Activated CD8-positive, alpha-beta memory T cell treated with anti-CD3 and anti-CD28 coated beads, Interleukin-2, amount 50 U/mL, for 1 hour (primary cell): ENCODE measurements around the gene LRRC1.

Source experiments
- DNase-seq: peaks from one replicate; pipeline ENCODE4 v3.0.0-alpha.2; 2020; ENCODE audit errors: extremely low read depth

Gene LRRC1

DNA sequence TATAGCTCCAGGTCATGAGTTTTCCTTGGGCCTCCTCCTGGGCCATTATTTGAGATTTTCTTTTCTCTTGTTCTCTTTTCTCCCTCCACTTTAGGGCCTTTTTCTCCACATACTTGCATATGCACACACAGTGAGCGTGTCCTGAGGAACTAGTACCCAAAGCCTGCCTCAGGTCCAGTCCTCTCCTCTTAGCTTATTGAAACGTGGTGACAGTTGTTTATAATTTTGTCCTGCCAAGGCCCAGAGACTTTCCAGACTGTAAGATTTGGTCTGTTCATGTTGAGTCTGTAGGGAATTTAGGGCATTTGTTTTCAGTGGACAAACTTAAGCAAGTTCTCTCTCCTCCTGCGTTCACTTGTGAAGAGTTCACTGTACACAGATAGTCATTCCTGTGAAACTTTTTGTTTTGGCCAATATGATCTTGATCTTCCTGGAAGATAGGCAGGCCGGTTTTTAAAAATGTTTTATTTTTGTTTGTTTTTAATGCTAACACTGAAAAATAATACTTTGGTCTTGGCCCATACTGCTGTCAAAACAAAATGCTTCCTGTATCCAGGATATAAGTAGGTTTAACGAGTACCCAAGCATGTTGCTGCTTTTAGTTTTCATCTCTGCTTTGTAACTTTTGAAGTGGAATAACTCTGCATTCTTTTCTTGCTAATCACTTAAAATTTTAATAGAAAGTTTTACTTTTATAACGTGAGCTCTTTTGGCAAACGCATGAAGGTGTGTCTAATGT, 20.7 kb downstream of the LRRC1 start:
- no peak for DNase-seq

DNA sequence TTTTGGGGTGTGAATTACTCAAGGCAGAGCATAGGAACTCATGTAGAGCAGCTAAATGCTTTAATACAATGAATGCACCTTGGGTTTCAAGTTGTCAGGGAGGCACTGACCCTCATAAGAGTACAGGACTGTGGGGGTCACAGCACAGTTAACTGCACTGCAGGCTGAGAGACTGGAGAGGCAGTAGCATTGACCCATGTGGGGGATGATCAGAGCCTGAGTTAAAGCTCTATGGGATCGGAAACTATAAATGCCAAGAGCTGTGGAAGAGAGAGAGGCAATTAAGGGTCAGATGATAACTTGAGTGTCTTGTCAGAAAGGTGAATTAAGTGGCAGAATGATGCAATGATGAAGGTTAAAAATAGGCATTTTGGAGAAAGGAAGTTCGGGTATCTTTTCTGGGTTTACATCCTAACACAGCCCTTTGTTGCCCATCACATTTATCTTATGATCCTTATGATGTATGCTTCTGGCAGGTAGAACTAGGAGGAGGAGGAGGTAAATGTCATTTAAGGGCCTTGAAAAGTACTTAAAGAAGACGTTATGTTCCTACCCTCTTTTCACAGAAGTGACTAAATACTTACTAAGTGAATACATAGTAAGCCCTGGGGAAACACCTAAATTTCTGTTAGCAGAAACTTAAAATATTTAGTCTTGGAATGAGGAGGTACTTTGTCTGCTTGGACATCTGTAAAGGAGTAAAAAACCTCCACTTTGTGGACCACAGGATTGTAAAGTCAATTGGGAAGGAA, 24.2 kb downstream of the LRRC1 start:
- no peak for DNase-seq

DNA sequence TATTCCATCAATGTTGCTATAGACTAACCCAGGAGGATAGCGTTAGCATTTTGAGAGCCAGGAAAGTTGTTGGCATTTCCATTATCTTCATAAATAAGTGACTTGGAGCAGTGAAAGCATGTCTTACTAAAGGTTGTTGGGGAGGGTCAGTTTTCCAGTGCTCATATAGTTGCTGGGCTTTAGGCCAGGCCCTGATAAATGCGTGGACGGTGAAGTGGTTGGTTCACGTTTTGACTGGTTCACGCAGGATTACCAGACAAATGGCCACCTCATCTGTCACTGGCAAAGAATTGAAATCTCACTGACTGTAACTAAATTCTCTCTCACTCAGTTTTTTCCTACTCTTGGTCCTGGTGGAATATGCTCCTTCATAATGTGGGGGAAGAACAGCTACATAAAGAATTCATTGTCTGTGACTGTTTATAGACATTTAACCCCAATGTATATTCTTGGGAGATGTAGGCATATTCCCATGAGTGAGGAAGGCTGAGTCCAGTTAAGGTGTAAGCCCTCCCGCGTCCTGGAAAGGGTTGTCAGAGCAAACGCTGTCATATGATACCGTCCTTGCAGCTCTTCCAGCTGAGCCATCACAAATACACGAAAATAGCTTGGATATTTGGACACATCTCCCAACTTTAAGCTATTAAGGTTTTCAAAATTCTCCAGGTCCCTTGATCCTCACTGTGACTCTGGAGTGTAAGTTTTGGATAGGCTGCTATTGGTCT, 27.8 kb downstream of the LRRC1 start:
- no peak for DNase-seq

DNA sequence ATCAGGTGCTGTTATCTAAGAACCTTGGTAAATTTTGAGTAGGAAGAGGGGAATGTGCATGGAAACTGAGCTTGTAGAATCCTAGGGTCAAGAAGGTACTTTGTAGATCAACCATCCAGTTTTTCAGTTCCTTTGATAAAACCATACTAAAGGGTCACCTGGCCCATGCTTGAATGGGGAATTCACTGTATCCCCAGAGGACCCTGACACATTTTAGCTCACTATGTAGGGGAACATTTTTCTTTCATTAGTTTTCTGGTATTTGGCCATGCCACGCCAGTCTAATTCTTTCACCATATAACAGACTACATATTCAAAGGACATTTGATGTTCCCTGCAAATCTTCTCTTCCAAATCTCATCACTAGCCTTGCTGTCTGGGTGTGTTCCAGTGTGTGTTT, 29.9 kb downstream of the LRRC1 start:
- no peak for DNase-seq

DNA sequence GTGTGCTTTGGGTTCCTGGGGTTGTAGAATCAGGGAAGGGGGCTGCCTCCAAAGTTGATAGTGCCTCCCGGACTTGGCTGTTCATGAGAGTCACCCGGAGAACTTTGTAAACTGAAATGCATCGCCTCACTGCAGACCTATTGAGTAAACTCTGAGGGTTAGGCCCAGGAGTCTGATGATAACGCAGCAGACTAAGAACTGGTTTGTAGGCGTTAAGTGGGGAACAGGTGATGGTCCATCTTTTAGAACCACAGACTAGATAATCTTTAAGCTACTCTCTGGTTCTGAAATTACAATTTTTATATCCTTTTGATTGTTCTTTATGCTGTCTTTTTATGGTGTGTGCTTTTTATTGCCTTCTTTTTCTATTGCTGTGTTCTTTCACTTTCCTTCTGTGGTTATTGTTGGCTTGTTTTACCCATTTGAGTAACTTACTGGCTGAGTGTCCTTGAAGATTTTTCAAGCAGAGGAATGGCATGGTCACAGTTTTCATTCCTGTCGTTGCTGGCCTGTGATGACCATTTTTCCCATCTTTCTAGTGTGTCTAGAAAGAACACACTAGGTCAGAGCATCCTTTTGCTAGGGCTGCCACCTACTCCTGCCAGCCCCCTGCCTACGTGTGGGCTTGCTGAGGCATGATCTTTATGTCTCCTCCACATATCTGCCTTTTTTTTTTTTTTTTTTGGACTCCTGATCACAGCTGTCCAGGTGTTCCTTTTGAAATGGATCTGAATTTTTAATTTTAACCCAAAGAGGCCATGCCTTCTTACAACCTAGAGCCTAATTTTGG, 30.9 kb downstream of the LRRC1 start:
- no peak for DNase-seq

DNA sequence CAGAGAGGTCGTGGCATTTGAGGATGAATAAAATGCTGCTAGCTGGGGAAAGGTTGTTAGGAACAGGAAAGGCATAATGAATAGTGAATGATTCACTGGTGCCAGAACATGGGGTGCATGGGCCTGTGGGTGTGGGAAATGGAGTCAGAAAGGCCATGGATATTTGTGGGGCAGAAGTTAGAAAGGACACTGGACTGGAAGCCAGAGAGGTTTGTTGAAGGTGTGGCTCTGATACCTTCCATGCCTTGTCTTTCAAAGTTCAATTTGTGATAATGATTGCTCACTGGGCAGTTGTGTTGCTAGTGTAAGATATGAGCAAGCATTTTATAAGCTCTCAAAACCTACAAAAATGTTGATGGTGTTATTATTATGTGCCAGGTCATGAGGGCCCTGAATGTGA, 32.7 kb downstream of the LRRC1 start:
- DNase-seq: no peak

DNA sequence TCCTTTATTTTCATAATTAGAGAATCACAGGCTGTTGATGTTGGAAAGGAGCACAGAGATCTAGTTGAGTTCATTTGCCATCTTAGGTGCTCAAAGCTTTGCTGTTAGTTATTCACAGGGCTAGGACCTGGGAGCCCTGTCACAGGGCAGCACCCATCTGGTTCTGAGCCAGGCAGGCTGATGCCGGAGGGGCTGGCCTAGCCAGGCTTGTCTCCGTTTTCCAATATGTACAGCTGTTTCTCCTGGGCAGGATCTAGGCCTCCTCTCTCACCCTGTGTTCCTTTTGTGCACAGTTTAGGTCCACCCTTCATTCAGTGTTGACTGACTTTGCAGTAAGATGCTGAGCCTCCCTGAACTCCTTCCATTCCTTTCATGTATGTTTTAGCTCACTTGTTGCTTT, 33.4 kb downstream of the LRRC1 start:
- no peak for DNase-seq

DNA sequence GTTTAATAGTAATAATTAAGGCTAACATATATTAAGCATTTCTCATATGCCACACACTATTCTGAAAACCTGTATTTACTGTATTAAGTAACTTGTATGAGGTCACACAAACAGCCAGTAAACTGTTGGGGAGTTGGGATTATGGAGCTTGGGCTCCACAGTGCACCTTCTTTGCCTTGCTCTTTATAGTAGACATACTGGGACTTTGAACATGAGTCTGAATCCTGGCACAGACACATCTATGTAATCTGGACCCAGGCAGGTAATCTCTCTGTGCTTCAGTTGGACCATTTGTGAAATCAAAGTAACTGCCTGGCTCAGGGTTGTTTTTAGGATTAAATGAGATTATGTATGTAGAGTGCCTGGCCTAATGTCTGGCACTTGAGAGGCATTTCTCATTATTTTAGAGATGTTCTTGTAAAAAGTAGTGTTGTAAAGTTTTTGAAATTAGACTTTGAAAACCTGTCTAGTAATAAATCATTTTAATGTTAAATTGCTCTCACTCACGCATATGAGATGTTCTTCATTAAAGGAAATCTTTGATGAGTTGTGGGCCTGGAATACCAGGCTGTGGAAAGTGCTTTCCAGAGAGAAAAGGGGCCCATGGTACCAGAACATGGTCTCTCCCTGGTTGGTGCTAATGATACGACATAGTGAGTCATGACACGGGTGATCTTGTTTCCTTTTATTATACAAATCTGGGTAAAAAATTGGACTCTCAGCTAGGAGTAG, 34.3 kb downstream of the LRRC1 start:
- DNase-seq: no peak

DNA sequence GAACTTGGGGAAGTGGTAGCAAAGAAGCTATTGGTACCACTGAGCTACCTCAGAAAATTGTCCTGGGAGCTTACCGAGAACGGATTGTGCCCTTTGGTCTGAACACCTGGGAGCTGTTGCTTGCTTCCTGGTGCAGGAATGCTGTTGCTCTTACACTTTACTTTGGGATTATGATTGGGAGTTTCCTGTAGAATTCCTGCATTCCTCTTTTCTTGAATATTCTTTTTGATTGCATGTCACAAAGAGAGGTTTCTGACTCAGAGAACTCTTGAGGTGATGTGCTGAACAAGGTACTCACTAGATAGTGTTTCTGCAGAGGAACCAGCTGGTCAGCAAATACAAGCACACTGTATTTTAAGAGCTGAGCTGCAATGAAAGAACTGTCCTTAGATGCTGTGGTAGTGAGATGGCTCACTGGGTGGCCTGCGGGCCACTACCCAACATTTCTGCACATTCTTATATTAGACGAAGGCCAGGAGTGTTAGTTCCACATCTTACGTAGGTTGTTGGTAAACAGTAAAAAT, 35.0 kb downstream of the LRRC1 start:
- DNase-seq: no peak

DNA sequence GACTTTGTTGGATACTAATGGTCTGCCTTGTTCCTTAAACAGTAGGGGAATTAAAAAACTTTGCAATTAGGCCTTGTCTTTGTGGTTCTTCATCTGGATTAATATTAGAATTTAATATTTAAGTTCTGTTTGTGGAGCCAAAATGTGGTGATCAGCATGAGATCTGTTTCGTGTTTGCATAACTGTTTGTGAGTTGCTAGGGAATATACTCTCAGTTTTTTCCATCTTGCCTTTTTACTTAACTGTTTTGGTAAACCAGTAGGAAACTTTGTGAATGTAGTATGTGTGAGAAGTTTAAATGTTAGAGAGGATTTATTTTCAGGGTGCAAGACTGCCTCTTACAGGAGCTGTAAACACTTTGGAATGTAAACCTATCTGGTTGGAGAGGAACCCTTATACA, 35.6 kb downstream of the LRRC1 start:
- DNase-seq: no peak

DNA sequence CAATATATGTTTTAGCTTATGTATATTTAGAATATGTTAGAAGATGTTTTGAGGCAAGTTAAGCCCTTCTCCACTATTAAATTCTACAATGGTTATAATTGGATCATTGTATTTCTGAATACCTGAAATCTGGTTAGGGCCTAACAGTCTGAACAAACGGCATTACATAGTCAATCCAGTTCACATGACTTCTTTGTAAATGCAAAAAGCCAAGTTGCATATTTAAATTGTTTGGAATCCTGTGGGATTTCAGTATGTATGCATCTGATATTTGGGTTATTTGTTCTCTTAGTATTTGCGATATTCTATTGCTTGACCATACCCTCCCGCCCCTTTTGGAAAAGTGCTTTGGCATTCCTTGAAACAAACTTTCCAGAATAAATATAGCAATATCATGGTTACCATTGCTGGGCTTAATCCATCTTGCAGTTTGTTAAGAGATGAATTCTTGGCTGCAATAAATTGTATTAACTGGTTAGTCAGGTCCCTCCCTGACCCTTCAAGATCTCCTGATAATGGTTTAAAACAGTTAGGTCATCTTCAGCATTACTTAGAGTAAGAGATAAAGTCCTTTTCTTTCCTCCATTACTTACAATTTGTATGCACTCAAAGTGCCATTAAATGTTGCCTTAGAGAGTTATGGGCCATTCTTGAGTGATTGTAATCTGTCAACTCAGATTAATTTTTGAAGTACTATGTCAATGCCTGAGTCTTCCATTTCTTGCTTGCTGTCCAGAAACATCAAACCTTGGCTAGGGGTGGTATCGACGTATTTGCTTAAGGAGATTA, 36.5 kb downstream of the LRRC1 start:
- DNase-seq: no peak

DNA sequence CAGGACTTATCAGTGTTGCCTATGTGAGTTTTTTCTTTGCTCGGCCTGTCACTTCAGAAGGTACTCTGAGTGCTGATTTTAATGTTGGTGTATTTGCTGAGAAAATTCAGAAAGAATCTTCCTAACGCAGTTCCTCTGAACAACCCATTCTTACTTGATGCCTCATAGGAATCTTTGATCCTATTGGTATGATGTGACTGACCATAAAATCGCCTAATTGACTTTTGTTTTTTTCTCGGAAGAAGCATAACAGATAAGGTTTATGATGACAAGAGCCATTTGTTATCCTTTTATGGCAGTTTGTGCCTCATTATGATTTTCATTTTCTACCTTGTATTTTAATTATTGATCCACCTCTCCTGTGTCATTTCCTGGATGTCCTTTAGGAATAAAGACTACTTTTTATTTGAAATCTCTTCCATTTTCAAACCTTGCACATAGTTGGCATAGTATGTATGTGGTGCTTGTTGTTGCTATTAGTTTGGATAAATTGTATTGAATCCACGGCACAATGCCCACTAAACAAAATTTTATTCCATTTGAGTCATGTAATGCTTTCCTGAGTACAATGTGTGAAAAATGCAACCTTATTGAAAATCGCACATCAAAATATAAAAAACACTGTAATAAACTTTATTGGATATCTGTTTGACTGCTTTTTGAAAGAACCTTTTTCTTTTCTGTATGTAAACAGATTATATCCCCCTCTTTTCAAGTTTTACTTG, 37.3 kb downstream of the LRRC1 start:
- DNase-seq: no peak

DNA sequence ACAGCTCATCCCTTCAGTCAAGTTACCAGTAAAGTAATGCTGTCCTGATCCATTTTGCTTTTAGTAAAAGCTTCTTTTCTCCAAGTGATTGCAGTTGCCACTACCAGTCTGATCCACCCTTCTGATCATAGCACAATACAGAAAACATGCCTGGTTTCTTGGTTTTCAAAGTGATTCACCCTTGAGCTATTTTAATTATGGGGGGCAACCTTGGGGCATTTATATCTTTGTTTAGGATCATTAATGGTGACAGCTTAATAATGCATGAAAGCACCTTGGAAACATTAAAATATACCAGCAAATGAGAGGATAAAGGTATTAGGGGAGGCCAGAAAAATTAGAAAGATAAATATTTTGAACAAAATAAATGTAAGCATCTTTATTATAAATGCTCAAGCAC, 38.4 kb downstream of the LRRC1 start:
- no peak for DNase-seq

DNA sequence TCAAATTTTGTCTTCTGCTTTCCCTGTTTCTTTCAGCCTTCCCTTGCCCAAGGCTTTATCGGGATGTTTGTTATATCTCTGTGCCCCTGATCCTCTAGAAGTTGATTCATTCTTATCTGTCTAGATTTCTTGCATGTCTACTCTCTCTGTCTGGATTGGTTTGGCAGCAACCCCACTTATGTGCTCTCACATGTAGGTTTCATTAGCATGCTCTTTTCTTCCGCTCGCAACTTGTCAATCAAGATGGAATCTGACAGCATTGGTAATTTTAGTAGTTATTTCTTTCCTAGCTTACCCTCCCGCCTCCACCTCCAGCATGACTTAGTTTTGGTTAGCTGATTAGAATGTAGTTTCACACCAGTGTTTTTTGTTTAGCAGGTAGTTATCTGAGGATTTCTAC, 39.3 kb downstream of the LRRC1 start:
- no peak for DNase-seq

DNA sequence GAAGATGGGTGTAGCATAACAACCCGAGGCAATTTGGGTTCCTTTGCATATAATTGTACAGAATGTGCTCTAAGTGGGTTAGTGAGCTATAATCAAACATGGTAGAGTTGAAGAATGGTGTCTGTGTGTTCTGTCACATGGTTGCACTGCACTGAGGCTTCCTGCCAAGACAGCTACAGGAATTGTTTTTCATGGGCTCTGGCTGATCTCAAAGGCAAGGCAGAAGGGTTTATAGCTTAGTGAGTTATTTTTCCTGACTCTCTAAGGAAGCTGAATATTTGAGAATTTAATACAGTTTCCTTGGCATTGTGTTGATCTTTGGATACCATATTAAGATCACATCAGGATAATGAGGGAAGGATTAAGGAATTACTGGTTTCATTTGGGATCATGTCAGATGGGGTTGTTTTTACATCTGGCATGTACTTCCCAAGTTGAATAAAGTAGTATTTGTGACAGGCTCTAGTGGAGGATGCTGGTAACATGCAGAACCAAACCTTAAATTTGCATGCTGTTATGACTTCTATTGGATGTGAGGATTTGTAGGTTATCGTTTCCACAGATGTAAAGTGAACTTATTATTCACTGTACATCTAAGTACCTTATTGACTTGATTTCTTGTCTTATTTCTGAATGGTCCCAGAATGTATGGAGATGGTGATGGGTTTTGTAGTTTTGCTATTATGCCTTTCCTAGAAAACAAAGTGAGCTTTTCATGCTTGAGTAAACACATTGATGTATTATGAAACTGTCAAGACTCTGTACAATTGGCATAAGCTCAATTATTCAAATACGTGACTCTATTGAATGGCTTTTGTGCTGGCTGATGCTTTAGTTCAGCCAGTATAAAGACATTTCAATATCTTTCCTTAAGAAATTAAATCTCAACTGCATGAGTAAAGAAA, 43.3 kb downstream of the LRRC1 start:
- no peak for DNase-seq

DNA sequence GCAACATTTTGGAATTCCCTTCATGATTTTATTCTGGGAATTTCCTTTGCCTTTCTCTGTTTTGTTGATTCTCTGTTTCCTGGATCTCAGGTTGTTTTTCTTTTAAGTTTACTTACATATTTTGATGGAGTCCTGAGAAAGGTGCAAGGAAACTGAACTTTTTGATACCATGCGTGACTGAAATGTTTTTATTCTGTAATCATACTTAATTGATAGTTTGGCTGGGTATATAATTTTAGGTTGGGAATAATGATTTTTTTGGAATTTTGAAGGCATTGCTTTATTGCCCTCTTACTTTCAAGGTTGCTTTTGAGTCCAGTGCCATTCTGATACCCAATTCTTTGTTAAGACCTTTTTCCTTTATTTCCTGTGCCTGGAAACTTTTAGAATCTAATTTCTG, 45.2 kb downstream of the LRRC1 start:
- no peak for DNase-seq

DNA sequence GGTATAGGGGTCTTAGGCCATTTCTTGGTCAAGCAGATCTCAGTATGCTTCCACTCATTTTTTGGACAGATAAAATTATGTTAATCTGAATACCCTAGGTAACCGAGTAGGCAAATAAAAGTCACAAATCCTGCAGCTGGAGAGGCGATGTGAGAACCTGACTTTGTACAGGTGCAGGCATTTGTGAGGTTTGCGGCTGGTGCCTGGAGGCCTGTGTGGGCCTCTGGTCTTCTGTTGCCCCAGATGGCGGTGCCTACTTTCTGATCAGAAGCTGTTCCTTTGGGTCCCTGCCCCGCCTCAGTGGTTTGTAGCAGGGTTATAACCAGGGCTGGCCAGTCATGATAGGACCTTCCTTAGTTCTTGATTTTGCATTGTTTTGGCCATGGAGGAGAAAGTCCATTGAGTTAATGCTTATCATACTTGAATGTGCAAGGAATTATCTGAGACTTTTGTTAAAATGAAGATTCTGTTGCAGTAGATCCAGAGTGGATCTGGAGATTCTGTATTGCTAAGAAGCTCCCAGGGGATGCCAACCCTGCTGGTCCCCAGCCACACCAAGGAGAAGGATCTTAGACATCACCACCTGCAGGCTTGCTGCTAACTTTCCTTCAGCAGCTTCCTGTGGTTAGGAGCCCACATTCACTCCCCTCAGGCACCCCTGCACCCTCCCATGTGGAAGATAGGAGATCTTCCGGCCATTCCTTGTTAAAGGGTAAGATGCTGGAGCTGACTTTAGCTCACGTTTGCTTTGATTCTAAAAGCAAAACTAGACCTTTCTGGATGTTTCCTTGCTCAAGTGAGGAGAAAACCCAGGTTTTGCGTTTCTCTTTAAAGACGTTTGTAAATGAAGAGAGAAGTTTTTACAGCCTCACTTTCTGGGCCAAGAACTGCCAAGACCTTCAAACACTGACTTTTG, 50.7 kb downstream of the LRRC1 start:
- no peak for DNase-seq

DNA sequence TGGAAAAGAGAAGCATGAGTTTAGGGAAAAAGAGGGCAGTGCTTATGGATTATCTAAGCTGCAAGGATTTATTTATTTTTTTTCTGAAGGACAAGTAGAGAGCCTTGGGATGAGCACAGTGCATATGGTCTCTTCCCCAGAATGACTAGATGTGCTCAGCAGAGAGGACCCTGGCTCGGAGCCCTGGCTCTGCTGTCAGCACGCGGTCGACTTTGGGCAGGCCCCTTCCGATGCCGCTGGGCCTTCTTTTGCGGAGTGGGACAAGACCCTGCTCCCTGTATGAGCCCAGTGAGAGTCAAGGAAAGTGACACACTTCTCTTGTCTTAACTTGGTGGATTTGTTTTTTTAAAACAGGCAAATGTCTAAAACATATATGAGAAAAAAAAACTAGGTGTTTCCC, 51.4 kb downstream of the LRRC1 start:
- DNase-seq: no peak
